ACHN (cell line): ENCODE data around the gene PFN3.

Source experiments
- DNase-seq: peaks from one replicate; pipeline ENCODE4 v3.0.0-alpha.2; 2015
- in situ Hi-C: cut with HindIII; loops from 2 replicates; pipeline ENCODE4 v1.10.0; 2017; ENCODE audit warnings: low sequenced_read_pairs, low pct_ligation_motif_present, low pct_unique_long_range_greater_than_20kb

Gene PFN3

DNA sequence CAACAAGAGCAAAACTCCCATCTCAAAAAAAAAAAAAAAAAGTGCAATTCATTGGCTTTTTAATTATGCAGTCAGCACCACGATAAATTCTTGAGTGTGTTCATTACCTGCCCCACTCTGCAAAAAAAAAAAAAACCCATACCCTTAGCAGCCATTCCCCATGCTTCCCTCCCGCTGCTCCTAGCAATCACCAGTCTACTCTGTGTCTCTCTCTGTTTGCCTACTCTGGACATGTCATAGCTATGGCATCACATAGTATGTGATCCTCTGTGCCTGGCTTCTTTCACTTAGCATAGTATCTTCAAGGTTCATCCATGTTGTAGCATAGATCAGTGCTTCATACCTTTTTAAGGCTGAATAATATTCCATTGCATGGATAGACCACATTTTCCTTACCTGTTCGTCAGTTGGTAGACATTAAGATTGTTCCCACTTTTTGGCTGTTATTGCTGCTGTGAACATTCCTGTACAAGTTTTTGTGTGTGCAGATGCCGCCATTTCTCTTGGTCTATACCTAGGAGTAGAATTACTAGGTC is 39.1 kb upstream of the PFN3 start:
- in situ Hi-C loops, result no loop called here
- no peak for DNase-seq

DNA sequence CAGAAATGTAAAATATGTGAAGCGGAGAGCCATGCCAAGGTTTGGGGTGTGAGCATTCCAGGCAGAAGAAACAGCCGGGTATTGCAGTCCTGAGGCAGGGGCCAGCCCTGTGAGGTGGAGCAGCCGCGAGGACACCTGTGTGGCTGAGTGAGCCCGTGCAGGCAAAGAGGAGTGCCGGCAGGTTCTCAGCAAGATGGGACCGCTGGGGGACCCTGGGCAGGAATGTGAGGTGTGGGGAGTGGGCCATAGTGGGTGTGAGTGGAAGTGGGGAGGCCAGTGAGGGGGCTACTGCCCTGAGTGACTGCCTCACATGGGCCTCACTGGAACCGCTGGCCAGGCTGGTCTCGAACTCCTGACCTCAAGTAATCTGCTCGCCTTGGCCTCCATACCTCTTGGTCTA is 38.0 kb upstream of the PFN3 start:
- no peak for DNase-seq
- in situ Hi-C loops, result no loop called here

DNA sequence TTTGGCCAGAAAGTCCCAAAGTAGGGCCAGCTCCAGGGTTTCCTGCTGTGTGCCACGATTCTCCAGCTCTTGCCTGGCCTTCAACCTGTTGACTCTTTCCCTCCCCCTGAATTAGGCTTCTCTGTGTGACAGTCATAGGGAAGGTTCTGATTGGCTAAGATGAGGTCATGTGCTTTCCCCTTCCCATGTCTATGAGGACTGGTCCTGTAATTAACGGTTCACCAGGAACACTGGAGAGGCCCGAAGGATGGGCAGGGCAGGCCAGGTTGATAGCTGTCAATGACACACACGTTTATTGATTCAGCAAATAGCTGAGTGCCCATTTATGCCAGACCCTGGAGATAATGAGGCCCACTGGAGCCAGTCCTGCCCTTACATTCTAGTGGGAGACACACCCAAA is 37.2 kb upstream of the PFN3 start:
- in situ Hi-C loops, result no loop called here
- DNase-seq, result no peak

DNA sequence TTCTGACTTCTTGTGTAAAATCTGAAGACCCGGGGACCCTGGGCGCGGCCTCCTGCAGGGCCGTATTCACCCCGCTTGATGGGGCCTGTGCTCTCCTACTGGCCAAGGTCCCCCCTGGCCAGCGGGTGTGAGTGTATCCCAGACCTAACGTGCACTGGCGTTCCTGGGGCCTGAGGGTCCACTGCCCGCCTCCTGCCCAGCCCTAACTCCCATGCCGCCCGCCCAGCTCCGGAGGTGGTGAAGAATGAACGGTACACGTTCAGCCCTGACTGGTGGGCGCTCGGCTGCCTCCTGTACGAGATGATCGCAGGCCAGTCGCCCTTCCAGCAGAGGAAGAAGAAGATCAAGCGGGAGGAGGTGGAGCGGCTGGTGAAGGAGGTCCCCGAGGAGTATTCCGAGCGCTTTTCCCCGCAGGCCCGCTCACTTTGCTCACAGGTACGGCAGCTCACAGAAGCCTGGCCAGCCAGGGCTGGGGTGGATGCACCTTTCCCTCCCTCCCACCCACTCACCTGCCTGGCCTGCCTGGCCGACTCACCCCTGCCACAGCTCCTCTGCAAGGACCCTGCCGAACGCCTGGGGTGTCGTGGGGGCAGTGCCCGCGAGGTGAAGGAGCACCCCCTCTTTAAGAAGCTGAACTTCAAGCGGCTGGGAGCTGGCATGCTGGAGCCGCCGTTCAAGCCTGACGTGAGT is 35.5 kb upstream of the PFN3 start:
- in situ Hi-C loops, result no loop called here
- DNase-seq, result no peak

DNA sequence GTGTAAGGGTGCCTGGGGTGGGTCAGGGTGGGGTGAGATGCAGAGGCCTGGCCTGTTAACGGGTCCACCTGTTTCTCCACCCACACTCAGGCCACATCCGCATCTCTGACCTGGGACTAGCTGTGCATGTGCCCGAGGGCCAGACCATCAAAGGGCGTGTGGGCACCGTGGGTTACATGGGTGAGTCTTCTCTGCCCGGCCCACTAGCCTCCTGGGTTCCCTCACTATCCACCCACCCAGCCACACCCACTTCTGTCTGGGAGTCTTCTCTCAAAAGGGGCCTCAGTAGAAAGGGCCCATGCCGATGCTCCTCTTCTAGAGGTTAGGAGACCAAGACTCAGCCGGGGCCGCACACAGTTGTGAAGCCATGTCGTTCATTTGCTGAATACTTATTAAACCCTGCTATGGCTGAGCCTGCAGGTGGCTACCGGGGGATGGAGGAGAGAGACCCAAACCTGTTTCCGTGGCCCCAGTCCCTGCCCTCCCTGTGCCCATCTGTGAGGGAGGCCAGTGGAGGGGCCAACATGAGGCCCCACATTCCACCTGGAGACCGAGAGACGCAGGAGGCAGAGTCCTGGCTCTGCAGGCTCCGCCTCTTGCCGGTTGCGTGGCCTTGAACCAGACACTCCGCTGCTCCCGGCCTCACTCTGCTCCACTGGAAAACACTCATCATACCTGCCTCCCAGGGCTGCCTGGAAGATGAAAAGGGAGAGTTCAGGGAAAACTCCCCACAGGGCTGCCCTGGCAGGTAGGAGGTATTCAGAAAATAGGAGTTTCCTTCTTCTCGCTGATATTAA is 34.7 kb upstream of the PFN3 start:
- in situ Hi-C loops, result no loop called here
- DNase-seq, result no peak

DNA sequence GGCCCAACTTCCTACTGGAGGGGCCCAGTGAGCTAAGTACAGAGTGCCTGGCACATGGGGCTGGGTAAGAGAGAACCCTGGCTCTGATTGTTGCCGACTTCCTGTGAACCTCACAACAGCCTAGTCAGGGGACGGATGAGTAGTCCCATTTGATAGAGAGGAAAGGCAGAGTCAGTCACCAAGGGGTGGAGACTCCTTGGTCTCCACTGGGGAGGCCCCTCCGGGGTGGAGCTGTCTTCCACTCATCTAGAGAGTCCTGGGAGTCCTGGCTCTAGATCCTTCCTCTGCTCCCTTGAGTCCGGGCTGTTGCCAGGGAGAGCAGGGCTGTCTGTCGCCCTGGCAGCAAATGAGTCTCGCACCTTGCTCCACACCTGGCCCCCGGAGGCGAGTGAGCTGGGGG is 34.0 kb upstream of the PFN3 start:
- DNase-seq, result no peak
- in situ Hi-C loops, result no loop called here

- no peak for DNase-seq
- in situ Hi-C loops, result no loop called here
These were observed 33.3 kb upstream of the PFN3 start for GRCh38 chr5:177433658-177434217.

DNA sequence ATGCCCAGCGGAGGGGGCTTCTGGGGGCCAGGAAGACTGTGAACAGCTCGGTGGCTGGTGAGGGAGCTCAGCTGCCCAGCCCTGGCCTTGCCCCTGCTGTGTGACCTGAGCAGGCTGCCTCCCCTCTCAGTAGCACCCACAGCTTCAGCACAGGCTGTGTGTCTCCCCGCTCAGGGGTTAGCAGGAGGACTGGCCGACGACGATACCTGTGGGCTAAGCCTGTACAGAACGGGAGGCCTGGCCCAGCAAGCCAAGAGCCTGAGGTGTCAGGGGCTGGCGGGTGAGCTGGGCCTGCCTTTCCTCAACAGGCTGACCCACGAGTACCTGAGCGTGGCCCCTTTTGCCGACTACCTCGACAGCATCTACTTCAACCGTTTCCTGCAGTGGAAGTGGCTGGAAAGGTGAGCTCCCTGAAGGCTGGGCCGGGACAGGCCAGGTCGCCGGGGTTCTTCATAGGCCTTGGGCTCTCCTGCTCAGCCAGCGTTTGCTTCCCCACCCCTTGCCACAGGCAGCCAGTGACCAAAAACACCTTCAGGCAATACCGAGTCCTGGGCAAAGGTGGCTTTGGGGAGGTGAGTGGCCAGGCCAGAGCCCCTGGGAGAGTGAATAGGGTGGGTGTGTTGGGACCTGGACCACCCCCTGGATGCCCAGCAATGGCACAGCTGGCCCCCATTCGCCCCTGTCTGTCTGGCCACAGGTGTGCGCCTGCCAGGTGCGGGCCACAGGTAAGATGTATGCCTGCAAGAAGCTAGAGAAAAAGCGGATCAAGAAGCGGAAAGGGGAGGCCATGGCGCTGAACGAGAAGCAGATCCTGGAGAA is 32.6 kb upstream of the PFN3 start:
- no peak for DNase-seq
- in situ Hi-C loops, result no loop called here

- in situ Hi-C loops, result no loop called here
- DNase-seq, result no peak
These were observed 31.8 kb upstream of the PFN3 start for GRCh38 chr5:177432143-177432838.

GRCh38 chr5:177431317-177432142 is 31.1 kb upstream of the PFN3 start:
- DNase-seq, result no peak
- in situ Hi-C loops, result no loop called here

DNA sequence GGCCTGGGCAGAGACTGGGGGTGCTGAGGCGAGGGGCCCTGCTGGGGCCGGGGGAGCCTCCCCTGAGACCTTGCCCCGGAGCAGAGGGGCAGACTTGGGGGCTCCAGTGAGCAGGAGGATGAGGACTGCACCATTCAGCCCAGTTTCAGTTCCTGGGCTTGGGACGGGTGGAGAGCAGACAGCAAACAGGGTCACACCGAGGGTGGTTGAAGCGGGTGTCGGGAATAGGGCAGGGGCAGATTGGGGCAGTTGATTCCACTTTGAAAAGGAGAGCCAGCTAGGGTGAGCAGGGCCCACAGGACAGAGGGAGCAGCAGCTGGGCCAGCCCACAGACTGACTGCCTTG is 30.5 kb upstream of the PFN3 start:
- no peak for DNase-seq
- in situ Hi-C loops, result no loop called here

DNA sequence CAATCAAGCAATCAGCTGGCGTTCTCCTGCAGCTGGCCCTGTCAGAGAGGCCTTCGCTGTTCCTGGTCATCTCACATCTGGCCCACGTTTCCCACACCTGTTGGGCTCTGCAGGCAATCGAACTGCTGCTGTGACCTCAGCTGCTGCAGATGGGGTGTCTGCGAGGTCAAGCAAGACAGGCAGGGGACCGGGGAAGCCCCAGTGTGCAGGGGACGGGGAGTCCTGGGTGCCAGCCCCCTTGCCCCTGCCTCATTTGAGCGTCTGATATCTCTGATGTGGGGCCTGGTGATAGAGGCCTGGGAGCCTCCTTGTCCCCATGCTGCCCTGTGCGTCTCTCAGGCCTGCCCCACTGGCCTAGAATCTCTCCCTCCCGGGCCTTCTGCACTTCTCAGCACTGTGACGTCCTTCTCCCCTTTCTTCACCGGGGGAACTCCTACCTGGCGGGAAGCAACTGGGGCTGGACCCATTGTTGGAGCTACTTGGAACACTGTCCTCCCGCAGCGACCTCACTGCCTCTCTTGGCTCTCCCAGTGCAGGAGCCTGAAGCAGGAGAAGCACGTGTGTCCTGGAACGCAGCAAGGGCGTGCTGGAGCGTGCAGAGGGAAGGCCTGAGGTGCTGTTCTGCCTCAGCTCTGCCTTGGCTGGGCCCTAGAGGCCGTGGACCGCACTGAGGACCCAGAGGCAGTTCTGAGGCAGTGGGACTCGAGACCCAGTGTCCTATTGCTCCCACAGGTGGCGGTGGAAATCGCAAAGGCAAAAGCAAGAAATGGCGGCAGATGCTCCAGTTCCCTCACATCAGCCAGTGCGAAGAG is 29.9 kb upstream of the PFN3 start:
- no peak for DNase-seq
- in situ Hi-C loops, result no loop called here

GRCh38 chr5:177429248-177430040 is 29.0 kb upstream of the PFN3 start:
- no peak for DNase-seq
- in situ Hi-C loops, result no loop called here

DNA sequence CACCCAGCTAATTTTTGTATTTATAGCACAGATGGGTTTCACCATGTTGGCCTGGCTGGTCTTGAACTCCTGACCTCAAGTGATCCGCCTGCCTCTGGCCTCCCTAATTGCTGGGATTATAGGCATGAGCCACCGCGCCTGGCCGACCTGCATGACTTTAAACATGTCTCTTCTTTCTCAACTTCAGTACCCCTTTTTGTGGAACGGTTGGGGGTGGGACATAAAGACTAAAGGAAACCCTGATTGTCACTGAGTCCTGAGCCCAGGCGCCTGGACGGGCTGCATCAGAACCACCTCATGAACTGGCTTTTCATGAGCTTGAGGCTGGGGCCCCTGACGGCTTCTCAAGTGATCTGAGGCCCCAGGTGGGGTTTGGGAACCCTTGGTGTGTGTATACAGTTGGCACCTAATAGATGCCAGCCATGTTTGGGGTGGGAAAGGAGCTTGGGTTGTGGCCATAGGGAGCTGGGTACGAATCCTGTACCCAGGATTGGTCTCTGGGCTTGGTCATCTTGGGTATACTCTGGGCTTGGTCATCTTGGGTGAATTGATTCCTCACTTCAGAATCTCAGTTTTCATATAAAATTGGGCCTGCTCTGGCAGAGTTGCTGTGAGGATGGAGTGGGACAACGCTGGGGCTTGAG is 28.2 kb upstream of the PFN3 start:
- in situ Hi-C loops, result no loop called here
- DNase-seq, result no peak

GRCh38 chr5:177427919-177428573 is 27.6 kb upstream of the PFN3 start:
- no peak for DNase-seq
- in situ Hi-C loops, result no loop called here
